ENCODE results near the gene CDYL. TPM values are rescaled to one million over a fixed set of nuclear protein-coding genes. Genes with fewer than 3 reads are reported as not detected.

CDYL gene
- total and polyA plus RNA-seq, 8 donors = 3.4 to 15.3 (median 10.2) TPM

DNA sequence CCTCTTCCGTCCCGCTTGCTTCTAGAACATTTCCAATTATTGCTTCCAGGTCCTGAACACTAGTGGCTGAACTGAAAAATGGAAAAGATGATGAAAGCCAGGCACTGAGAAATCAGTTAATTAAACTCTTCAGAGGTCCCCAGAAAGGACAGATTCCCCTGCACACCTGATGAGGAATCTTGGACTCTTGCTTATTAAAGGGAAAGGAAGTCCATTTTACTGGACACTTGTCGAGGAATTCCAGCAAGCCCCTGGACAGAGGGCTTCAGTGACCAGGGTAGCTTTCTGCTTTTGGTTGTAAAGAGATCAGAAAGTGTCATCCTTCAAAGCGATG is 47.8 kb upstream of the CDYL start:
- intact Hi-C loops (cut with DNase I) = no loop called here
- DNase-seq = no peak
- Histone ChIP-seq H3K4me1 (no peaks in the 10 kb centered on the region), H3K9me3 (no peaks in the 10 kb centered on the region), H3K4me3 (no peak overlapping the region), H3K27ac (no peak overlapping the region), H3K36me3 (no peaks in the 10 kb centered on the region), H3K27me3 (no peaks in the 10 kb centered on the region)
- 79 to 90% methylated on average over 4 of the region's 4 CpGs for WGBS, 2 donors
- ATAC-seq = no peak
- FAIRE-seq = no peak
- TF ChIP-seq, protein P1, sequence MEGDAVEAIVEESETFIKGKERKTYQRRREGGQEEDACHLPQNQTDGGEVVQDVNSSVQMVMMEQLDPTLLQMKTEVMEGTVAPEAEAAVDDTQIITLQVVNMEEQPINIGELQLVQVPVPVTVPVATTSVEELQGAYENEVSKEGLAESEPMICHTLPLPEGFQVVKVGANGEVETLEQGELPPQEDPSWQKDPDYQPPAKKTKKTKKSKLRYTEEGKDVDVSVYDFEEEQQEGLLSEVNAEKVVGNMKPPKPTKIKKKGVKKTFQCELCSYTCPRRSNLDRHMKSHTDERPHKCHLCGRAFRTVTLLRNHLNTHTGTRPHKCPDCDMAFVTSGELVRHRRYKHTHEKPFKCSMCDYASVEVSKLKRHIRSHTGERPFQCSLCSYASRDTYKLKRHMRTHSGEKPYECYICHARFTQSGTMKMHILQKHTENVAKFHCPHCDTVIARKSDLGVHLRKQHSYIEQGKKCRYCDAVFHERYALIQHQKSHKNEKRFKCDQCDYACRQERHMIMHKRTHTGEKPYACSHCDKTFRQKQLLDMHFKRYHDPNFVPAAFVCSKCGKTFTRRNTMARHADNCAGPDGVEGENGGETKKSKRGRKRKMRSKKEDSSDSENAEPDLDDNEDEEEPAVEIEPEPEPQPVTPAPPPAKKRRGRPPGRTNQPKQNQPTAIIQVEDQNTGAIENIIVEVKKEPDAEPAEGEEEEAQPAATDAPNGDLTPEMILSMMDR (IDR thresholded peaks at IDR 0.05) = no peak

- TF ChIP-seq, protein P1 (IDR thresholded peaks at IDR 0.05) = no peak
- DNase-seq (no peak), ATAC-seq (no peak), FAIRE-seq (no peak)
- Histone ChIP-seq H3K9me3 (no peaks in the 10 kb centered on the region), H3K27ac (no peak overlapping the region), H3K36me3 (no peaks in the 10 kb centered on the region), H3K4me3 (no peak overlapping the region), H3K27me3 (no peaks in the 10 kb centered on the region), H3K4me1 (no peaks in the 10 kb centered on the region)
- intact Hi-C loops (cut with DNase I) = no loop called here
- WGBS, 2 donors = 72 to 73% methylated on average over 2 of the region's 2 CpGs
Observed at GRCh38 chr6:4728926-4729325, 47.3 kb upstream of the CDYL start.

DNA sequence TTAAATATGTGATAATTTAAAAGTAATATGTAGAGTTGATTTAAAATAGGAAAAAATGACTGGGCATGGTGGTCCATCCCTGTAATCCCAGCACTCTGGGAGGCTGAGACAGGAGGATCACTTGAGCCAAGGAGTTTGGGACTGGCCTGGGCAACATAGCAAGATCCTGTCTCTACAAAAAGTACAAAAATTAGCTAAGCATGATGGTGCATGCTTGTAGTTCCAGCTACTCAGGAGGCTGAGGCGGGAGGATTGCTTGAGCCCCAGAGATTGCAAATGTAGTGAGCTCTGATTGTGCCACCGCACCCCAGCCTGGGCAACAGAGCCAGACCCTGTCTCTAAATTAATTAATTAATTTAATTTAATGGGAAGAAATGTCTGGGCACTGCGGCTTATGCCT is 44.2 kb upstream of the CDYL start:
- TF ChIP-seq, protein P1 (IDR thresholded peaks at IDR 0.05) = no peak
- no peak for FAIRE-seq
- 90 to 91% methylated on average over 3 of the region's 3 CpGs for WGBS, 2 donors
- Histone ChIP-seq H3K27me3 (no peaks in the 10 kb centered on the region), H3K9me3 (no peaks in the 10 kb centered on the region), H3K27ac (no peak overlapping the region), H3K4me3 (no peak overlapping the region), H3K36me3 (no peaks in the 10 kb centered on the region), H3K4me1 (no peaks in the 10 kb centered on the region)
- ATAC-seq = no peak
- DNase-seq = no peak
- intact Hi-C loops (cut with DNase I) = no loop called here

- Histone ChIP-seq H3K9me3 (no peaks in the 10 kb centered on the region), H3K4me1 (no peaks in the 10 kb centered on the region), H3K4me3 (peak overlapping the region in 1 of 4 donors; percentile 12), H3K27ac (no peak overlapping the region), H3K36me3 (no peaks in the 10 kb centered on the region), H3K27me3 (no peaks in the 10 kb centered on the region)
- TF ChIP-seq, protein P1 (IDR thresholded peaks at IDR 0.05) = no peak
- whole genome bisulfite sequencing, 2 donors = 34 to 35% methylated on average over 10 of the region's 10 CpGs
- DNase-seq (peak in 1 of 6 donors; percentile 16), FAIRE-seq (no peak), ATAC-seq (peak in 3 of 4 donors; percentile 57 to 71 (median 62))
- intact Hi-C loops (cut with DNase I) = no loop called here
Observed at GRCh38 chr6:4732691-4733315, 43.4 kb upstream of the CDYL start.

DNA sequence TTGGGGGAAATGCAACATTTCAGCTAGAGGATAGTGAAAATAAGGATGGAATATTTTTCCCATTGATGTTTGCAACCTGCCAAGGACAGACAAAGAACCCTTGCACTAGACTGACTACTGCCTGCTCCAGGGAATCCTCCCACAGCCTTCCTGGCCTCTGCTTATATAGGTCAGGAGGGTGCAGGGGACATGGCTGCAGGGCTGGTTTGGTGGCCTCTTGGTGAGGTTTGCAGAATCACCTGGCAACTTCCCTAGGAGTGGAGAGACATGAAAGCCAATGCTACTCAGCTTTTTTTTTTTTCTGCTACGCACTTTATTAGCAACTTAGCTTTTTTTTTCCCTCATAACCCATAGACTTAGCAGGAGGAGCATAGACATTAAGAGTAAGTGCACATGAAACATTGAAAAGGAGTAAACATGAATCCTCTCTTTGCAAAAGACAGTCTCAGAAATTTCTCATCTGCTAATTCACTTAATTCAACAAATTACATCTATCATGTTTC is 39.8 kb upstream of the CDYL start:
- Histone ChIP-seq H3K36me3 (no peaks in the 10 kb centered on the region), H3K9me3 (no peaks in the 10 kb centered on the region), H3K27ac (no peak overlapping the region), H3K27me3 (no peaks in the 10 kb centered on the region), H3K4me1 (no peaks in the 10 kb centered on the region), H3K4me3 (no peak overlapping the region)
- ATAC-seq = no peak
- FAIRE-seq = no peak
- DNase-seq = no peak
- WGBS, 2 donors = 57 to 58% methylated on average over 1 of the region's 1 CpG
- intact Hi-C loops (cut with DNase I) = no loop called here
- TF ChIP-seq, protein P1 (IDR thresholded peaks at IDR 0.05) = no peak
